ENCODE results near the gene FHIP2A. TPM values are rescaled to one million over a fixed set of nuclear protein-coding genes. Genes with fewer than 3 reads are reported as not detected.

Gene FHIP2A
- total and polyA plus RNA-seq, 12 donors: 4.8 to 36.6 (median 26.4) TPM

GRCh38 chr10:114777415-114777814, 44.2 kb upstream of the FHIP2A start:
- no peaks in the 10 kb centered on the region for H3K27me3 ChIP-seq
- intact Hi-C loops (cut with DNase I): loop anchor here in 2 of 10 donors (5.0 kb wide), 2 partner anchors 65 to 225 kb away; no protein-coding TSS in a partner anchor
- WGBS, 2 donors: 48 to 50% methylated on average over 1 of the region's 1 CpG

GRCh38 chr10:114779803-114780576, 41.6 kb upstream of the FHIP2A start:
- intact Hi-C loops (cut with DNase I): loop anchor here in 8 of 10 donors (5.0 to 10.0 kb wide), 8 partner anchors 63 to 475 kb away; no protein-coding TSS in a partner anchor
- no peaks in the 10 kb centered on the region for H3K27me3 ChIP-seq
- DNase-seq: no peak
- 52 to 62% methylated on average over 3 of the region's 3 CpGs for WGBS, 2 donors
- H3K4me3 ChIP-seq: no peak overlapping the region
- peak overlapping the region in 7 of 10 donors; percentile 16 to 51 (median 37) for H3K27ac ChIP-seq
- no peaks in the 10 kb centered on the region for H3K9me3 ChIP-seq
- no peaks in the 10 kb centered on the region for H3K36me3 ChIP-seq
- TF ChIP-seq CTCF (IDR thresholded peaks at IDR 0.05): no peak
- H3K4me1 ChIP-seq: peaks cover 0 to 37% (median 13%) of the 10 kb centered on the region in 9 donors
- ATAC-seq: peak in 5 of 8 donors; percentile 38 to 76 (median 51)

More at GRCh38 chr10:114777415-114777814, 44.2 kb upstream of the FHIP2A start:
- no peak overlapping the region for H3K27ac ChIP-seq
- peak in 2 of 8 donors; percentile 19 to 36 for ATAC-seq
- no peak overlapping the region for H3K4me3 ChIP-seq
- no peaks in the 10 kb centered on the region for H3K9me3 ChIP-seq
- no peaks in the 10 kb centered on the region for H3K36me3 ChIP-seq
- TF ChIP-seq CTCF (IDR thresholded peaks at IDR 0.05): peak in 2 of 9 donors; percentile 11 to 12
- DNase-seq: no peak
- H3K4me1 ChIP-seq: peaks cover 0 to 31% (median 13%) of the 10 kb centered on the region in 9 donors

DNA sequence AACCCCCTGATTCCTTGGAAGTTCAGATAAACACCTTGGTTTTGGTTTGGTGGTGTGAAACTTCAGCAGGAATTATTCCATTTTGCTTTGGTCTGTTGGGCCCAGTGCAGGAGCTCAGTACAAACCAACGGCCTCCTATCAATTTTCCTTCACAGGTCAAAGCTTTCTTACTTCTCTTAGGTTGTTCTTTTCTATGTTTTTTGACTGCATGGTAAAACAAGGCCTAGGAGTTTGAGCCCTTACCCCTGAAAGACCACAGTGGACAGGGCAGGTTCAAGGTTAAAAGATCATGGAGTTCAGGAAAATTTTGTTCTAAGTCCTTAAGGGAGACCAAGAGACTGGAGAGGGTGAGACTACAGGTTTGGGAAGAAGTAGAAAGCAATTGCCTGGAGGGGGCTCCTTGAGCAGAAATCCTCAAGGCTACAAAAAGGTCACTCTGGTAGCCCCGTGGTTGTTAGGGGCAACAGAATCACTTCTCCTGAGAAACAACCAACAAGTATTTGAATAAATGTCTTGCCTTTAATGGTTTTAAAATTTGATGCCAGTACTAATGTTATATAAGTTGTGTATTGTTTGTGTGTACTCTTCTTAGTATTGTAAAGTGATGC, 40.9 kb upstream of the FHIP2A start:
- intact Hi-C loops (cut with DNase I): loop anchor here in 7 of 10 donors (5.0 to 10.0 kb wide), 7 partner anchors 63 to 476 kb away; no protein-coding TSS in a partner anchor
- no peak for DNase-seq

More for the DNA sequence above, 40.9 kb upstream of the FHIP2A start:
- no peak for ATAC-seq
- no peaks in the 10 kb centered on the region for H3K36me3 ChIP-seq
- H3K4me3 ChIP-seq: no peak overlapping the region
- no peaks in the 10 kb centered on the region for H3K9me3 ChIP-seq
- H3K27ac ChIP-seq: peak overlapping the region in 7 of 10 donors; percentile 16 to 51 (median 37)
- H3K27me3 ChIP-seq: no peaks in the 10 kb centered on the region
- H3K4me1 ChIP-seq: peaks cover 0 to 40% (median 13%) of the 10 kb centered on the region in 9 donors
- no peak for TF ChIP-seq CTCF (IDR thresholded peaks at IDR 0.05)
- WGBS, 2 donors: 65 to 69% methylated on average over 2 of the region's 2 CpGs
